ENCODE measurements around the gene ATP6AP1.

The ATP6AP1 gene

DNA sequence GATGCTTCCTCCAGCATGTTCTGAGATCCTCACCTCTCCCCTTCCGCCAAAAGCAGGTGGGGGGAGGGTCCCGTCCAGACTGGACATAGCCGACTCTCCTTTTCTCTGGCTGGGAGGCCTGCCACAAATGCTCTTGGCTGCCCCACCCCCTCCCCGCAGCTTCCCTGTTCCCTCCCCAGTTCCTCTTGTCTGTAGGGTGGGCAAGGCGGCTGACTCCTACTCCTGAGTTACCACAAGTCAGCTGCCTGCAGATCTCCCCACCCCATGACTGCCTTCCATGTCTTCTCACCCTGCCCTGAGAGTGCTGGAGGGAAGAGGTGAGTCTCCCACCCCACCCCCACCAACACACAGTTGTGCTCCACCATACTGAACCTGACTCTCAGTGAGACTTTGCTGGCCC, 2.9 kb downstream of the ATP6AP1 start:
- no peak for DNase-seq

DNA sequence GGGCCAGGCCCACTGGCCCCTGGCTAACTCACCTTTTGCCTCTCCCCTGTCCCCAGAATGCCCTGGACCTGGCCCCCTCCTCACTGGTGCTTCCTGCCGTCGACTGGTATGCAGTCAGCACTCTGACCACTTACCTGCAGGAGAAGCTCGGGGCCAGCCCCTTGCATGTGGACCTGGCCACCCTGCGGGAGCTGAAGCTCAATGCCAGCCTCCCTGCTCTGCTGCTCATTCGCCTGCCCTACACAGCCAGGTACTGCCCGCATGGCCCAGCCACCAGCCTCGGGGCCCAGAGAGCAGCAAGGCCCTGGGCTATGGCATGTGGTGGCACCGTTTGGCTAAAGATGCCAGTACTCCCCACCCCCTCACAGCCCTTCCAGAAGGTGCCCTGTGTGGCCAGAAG, 3.7 kb downstream of the ATP6AP1 start:
- no peak for DNase-seq

DNA sequence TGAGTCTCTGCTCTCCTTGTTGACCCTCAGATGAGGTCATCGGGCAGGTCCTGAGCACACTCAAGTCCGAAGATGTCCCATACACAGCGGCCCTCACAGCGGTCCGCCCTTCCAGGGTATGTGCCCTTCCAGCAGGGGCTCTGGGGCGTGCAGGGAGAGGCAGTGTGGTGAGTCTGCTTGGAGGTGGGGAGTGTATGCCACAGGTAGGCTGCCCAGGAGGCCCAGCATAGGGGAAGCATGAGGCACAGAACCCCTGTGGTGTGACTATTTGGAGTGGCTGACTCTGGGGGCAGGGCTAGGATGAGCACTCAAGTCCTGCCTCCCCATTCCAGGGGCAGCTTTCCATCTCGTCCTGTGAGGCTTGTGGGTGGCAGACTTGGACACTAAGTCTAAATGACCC, 5.1 kb downstream of the ATP6AP1 start:
- DNase-seq = no peak

DNA sequence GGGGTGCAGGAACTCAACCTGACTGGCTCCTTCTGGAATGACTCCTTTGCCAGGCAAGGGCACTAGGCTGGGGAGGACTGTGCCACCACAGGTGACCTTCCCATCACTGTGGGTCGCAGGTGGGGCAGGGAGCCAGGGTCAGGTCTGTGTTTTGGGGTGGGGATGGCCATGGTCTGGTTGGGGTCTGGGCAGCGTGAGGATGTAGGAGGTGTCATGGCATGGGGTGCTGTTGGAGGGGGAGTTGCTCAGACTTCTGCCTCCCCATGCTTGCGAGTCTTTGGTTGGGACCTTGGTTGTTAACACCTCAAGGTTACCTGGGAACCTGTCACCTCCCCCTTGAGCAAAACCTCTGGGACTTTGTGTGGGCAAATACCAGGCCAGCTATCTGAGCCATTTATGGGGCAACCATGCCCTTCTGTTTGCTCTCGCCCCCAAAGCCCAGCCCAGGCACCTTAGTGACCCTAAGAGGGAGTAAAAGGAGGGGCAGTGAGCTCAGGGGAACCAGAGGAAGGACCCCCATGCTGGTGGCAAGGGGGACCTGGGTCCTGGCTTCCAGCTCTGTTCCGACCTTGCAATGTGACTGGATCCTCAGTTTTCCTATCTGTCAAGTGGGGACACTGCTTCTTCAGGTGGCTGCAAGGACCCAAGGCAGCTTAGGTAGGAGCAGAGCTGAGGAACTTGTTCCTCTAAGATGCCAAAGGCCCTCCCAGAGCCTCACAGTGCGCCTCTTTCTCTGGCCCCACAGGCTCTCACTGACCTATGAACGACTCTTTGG, 6.1 kb downstream of the ATP6AP1 start:
- no peak for DNase-seq

DNA sequence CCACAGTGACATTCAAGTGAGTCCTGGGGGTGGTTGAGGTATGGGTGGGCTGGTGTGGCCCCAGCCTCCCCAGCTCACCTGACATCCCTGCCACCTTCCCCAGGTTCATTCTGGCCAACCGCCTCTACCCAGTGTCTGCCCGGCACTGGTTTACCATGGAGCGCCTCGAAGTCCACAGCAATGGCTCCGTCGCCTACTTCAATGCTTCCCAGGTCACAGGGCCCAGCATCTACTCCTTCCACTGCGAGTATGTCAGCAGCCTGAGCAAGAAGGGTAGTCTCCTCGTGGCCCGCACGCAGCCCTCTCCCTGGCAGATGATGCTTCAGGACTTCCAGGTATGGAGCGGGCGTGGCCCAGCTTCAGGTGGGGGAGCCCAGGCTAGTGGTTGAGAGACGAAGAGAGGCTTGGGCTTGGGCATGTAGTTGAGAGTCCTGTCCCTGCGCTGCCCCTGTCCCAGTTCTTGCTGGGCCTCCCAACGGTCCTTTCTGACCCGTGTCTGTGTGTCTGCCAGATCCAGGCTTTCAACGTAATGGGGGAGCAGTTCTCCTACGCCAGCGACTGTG, 6.8 kb downstream of the ATP6AP1 start:
- no peak for DNase-seq

DNA sequence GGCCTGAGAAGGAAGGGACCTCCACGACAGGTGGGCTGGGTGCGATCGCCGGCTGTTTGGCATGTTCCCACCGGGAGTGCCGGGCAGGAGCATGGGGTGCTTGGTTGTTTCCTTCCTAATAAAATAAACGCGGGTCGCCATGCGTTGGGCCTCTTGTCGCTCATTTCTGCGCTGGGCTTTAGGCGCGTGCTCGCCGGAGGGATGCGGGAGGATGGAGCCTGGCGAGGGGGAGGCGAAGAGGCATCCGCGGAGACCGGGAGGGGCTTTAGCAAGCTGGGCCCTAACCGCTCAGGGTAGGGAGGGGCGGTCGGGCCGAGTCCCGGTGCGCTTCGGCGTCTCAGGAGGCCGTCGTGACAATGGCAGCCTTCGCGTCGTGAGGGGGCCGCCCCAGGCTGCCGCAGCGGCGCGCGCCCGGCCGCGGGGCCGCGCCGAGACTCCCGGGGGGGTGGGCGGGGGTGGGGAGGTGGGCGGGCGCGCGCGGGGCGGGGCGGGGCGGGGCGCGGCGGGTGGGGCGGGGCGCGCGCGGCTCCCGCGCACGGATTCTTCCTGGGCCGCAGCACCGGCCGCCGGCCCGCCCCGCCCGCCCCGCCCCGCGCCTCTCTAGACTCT, 8.0 kb downstream of the ATP6AP1 start:
- no peak for DNase-seq

DNA sequence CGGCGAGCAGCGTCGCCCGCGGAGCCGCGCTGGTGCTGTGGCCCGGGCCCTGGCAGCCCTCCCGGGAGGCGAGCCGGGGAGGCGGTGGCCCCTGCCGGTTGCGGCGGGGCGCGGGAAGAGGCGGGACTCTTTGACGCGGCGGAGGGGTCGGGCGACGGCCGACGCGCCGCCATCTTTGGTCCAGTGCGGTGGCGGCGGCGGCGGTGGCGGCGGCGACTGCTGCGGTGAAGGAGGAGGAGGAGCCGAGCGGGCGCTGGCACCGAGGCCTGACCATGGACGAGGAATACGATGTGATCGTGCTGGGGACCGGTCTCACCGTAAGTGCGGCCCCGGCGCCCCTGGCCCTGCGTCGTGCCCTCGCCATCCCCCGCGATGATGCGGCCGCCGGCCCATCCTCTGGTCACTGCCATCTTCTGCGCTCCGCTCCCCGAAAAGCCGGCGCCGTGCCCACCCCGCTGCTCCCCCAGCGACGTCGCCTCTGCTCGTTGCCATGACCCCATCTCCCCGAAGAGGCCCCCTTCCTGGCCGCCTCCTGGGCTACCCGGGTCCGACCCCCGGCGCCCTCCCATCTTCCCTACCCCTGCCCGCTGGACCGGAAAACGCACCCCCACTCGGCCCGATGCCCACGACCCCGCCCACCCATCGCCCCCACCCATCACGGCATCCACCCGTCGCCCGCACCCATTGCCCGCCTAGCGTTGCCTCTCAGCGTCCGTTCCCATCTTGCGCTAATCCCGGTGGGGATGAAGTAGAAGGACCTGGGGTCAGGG, 8.7 kb downstream of the ATP6AP1 start, which contains the start of gene GDI1:
Gene GDI1 (plus strand): TSS at position 172 of the 770 bp plus-strand sequence. CDS start 101 bp downstream, at position 273.
- DNase-seq = peak; percentile 30

DNA sequence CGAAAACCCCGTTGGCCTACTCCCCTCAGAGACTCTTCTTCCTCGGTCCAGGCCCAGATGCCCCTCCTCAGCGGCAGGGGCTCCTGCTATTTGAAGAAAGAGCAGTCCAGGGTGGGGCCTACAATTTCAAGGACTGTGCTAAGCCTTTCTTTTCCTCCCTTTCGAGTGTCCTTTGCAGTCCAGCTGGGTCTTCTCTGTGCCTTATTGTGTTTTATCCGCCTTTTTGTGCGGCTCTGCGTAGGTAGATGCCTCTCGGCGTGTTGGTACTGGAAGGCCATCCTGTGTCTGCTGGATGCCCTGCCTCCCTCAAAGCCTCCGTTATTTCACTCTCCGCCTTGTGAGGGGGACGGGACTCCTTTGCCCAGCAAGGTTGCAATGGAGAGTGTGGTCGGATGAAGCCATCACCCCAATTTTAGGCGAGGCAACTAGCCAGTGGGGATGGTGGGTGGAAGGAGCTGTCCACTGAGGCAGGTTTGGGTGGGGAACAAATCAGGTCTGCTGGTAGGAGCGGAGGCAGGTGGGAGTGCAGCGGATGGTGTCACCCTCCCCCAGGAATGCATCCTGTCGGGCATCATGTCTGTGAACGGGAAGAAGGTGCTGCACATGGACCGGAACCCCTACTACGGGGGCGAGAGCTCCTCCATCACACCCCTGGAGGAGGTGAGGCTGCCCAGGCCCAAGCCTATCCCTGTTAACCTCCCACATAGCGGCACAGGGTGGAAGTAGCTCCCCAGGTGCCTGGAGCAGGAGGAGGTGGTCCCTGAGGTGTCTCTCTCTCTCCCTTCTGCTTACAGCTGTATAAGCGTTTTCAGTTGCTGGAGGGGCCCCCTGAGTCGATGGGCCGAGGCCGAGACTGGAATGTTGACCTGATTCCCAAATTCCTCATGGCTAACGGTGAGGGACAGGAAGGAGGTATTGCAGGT, 9.8 kb downstream of the ATP6AP1 start:
- no peak for DNase-seq

DNA sequence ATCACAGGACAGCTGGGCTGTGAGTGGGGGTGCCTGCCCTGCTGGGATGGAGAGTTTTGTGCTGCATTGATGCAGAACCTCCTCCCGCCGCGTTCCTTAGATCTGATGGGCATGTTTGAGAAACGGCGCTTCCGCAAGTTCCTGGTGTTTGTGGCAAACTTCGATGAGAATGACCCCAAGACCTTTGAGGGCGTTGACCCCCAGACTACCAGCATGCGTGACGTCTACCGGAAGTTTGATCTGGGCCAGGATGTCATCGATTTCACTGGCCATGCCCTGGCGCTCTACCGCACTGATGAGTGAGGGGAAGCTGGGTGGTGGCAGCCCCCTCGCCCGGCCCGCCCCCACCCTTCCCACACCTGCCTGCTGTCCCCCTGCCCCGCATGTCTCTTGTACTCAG, 11.4 kb downstream of the ATP6AP1 start:
- DNase-seq = no peak

DNA sequence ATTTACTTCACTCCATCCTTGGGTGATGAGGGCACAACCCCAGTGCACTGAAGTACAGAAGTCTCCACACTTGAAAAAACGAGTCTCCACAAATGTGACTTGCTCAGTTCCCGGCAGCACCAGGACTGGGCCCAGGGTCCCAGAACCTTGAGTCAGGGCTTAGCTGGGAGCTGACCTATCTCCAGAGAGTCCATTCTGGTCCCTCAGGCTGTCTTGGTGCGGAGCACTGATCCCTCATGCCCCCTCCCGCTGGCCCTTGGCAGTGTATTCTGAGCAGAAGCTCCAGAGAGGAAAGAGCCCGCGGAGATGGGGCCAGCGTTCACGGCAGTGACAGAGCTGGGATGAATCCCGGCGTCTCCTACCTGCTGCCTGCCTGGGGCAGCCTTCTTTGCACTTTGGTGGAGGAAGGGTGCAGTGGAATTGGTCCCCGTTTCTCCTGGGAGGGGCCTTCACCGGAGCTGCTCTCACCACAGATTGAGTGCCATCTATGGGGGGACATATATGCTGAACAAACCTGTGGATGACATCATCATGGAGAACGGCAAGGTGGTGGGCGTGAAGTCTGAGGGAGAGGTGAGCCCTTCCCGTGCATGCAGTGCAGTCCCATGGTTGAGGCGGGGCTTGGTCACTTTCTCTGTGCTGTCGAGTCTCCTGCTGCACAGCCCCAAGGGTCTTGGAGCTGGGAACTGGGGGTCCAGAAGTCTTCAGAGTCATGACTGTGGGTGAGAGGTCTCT, 12.3 kb downstream of the ATP6AP1 start:
- DNase-seq = no peak

DNA sequence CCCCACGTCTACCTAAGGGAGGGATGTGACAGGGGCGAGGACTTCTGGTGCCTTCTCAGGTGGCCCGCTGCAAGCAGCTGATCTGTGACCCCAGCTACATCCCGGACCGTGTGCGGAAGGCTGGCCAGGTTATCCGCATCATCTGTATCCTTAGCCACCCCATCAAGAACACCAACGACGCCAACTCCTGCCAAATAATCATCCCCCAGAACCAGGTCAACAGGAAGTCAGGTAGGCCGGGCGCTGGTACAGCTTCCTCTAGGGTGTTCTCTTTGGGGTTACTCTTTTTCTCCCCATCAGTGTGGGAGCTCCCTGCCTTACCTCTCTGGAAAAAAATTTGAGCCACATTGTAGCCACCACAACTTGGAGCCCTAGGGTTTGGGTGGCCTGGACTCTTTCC, 13.1 kb downstream of the ATP6AP1 start:
- no peak for DNase-seq

DNA sequence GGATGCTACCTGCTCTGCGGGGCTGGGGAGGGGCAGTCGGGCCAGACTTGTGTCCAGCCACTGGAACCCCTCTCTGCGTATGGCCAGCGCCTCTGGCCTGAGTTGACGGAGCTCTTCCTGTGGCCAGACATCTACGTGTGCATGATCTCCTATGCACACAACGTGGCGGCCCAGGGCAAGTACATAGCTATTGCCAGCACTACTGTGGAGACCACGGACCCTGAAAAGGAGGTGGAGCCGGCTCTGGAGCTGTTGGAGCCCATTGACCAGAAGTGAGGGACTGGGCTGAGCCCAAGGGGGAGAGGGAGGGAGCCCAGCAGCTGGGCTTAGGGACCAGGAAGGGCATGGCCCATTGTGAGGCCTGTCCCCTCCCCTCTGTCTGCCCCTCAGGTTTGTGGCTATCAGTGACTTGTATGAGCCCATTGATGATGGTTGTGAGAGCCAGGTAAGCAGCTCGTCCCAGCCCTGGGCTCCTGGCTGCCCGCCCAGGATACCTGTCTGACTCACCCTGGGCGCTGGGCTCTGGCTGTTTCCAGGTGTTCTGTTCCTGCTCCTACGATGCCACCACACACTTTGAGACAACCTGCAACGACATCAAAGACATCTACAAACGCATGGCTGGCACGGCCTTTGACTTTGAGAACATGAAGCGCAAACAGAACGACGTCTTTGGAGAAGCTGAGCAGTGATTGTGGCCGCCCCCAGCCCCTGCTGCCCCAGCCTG, 13.7 kb downstream of the ATP6AP1 start:
- no peak for DNase-seq

DNA sequence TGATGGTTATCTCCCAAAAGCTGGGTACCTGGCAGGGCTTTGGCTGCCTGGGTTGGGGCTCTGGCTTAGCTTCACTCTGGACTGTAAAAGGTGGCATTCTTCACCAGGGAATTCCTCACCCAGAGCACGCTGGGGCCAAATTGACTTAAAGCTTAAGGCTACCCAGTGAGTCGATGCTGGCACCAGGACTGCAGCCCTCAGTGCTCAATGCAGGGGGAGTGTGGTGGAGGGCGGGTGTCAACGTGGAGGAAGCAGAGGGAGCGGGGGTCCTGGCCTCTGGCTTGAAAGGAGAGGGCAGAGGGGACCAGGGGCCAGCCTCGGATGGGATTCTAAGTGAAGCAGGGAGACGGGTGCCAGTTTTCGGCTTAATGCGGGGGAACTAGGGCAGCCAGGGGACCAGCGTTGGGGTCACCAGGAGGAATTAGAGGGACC, 15.0 kb downstream of the ATP6AP1 start:
- DNase-seq = no peak

DNA sequence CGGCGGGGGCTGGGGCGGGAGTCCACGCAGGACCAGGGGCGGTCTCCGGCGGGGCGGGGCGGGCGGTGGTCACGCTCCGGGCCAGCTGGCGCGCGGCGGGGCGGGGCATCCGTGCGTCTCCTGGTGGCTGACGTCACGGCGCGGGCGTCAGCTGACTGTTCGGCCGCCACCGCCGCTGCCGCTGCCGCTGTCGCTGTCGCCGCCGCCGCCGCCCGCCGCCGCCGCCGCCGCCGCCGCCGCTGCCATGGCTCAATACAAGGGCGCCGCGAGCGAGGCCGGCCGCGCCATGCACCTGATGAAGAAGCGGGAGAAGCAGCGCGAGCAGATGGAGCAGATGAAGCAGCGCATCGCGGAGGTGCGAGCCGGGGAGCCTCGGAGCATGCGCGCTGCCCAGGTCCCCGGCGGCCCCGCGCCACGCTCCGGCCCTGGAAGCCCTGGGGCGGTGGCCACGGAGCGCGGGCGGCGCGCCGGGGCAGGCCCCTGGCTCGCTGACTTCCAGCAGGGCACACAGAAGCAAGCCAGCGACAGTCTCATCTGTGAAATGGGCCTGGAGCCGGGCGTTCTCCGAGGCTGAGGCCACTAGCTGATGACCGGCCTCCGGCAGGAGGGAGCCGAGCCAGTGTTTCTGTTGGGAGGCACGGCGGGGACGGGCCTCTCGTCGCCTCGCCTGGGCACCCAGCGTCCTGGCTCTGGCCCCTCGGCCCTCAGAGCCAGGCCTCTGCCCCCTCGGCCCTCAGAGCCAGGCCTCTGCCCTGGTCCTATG, 15.7 kb downstream of the ATP6AP1 start, which contains the start of gene FAM50A:
Gene FAM50A (plus strand): TSS at position 150 of the 763 bp plus-strand sequence. CDS start 95 bp downstream, at position 245.
- DNase-seq = peak; percentile 60

DNA sequence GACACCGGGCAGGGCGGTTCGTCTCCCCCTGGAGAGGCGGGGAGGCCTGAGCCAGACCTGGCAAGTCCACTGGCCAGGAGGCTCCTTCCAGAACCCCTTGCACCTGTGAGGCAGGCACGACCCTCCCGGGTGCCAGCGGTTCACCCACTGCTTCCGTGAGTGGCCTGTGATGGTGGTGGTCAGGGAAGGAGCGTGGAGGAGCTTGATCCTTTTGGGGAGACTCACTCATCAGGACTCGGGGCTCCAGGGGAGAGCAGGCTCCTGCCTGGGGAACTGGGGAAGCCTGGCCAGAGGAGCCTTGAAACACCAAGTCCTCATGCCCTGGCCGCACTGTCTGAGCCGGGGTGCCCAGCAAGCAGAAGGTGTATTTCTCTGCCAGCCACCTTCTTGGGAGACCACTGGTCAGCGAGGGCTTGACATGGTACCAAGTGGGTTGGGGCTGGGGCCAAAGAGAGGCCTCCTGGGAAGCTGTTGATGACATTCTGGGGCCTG, 16.3 kb downstream of the ATP6AP1 start:
- no peak for DNase-seq

DNA sequence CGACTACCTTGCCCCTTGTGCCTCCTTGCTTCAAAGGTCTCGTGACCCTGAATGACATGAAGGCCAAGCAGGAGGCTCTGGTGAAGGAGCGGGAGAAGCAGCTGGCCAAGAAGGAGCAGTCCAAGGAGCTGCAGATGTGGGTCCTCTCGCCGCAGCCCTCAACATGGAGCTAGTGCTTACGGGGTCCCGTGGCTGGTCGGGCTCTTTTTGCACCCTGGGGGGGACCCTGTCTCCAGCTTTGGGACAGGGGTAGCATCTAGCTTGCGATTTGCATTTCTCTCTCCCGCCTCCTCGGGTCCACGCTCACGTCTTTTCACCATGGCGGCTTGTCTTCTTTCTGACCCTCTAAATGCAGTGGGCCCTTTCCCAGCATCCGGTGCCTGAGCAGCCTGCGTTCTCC, 17.3 kb downstream of the ATP6AP1 start:
- DNase-seq = no peak

DNA sequence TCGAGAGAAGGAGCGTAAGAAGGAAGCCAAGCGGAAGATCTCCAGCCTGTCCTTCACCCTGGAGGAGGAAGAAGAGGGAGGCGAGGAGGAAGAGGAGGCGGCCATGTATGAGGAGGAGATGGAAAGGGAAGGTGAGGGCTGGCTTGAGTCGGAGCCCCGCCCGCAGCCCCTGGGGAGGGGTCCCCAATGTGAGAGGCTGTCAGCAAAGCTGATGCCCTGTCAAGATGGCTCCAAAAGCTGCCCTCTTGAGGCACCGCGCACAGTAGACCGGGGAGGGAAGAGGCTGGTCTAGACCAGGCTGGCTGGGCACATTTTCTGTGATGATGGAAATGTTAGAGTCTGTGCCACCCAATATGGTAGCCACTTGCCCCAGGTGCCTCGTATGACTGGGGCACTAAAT, 18.0 kb downstream of the ATP6AP1 start:
- DNase-seq = no peak

DNA sequence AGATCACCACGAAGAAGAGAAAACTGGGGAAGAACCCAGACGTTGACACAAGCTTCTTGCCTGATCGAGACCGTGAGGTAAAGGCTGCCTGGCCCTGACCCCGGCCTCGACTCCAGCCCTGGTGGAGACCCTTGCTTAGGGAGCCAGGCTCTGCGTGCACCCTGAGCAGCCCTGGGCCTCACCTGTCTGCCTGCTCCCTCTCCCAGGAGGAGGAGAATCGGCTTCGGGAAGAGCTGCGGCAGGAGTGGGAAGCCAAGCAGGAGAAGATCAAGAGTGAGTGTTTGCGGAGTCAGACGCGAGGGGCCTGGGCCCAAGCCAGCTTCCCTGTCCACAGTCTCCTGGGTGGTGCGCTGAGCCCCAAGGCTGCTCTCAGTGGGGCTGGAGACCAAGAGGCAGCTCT, 20.0 kb downstream of the ATP6AP1 start:
- no peak for DNase-seq

DNA sequence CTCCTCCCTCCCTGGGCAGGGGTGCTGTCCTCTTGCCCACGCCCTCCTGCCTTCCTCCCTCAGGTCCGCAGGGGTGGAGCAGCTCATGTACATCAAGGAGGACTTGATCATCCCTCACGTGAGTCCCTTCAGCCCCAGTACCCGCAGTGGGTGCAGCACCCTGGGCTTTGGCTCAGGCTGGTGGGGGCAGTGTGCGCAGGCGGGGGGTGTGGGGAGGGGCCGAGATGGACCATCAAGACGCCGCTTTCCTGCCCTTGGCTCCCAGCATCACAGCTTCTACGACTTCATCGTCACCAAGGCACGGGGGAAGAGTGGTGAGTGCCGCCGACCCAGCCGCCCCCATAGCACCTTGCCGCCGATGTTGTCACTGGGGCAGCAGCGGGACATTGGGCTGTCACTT, 21.1 kb downstream of the ATP6AP1 start:
- DNase-seq = no peak

DNA sequence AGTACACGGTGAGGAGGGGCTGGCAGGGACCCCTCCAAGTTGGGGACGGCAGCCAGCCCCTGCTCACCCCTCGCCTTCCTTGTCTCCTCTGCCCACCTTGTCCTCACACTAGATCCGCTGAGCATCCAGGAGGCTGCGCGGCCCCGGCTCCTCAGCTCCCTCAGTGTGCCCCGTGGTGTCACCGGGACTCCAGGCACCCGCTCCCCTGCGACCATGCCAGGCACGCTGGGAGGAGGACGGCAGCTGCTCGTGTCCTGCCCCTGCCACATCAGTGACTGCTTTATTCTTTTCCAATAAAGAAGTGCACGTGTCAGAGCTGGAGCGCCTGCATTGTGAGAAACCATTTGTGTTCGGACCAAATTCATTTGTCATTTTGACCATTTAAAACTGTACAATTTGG, 21.8 kb downstream of the ATP6AP1 start:
- DNase-seq = no peak
